Measurements from ENCODE around the gene STK17B. TPM values are rescaled to one million over a fixed set of nuclear protein-coding genes. Genes with fewer than 3 reads are reported as not detected.

Gene STK17B
- total RNA-seq, 1 donor from 2014 or later: 42.6 TPM

DNA sequence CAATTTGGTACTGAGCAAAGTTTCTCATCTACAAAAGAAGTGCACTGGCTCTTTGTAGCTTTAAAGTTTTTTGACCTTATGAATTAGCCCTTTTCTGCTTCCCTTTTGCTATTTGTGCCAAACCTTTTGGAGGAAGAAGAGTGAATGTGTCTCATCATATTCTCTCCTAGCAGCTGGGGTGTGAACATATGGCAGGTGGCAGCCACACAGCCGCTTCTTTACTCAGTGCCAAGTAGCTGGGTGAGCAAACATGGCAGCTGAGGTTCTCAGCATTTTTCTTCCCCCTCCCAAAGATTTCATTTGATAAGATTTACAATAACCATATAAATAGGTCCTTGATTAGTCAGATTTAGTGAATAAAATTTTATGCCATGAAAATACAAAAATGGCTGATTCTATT is 46.7 kb upstream of the STK17B start:
- no peak overlapping the region for H3K4me3 ChIP-seq (ENCODE audit: insufficient read depth, low read depth, low read length)
- no peaks in the 10 kb centered on the region for H3K27me3 ChIP-seq (ENCODE audit: insufficient read depth, low read length)
- DNase-seq (ENCODE audit: low read depth) (no peak), FAIRE-seq (no peak)
- no peak overlapping the region for H2AFZ ChIP-seq (ENCODE audit: low read depth, low read length)
- no peaks in the 10 kb centered on the region for H3K36me3 ChIP-seq (ENCODE audit: insufficient read depth, low read length)
- Mint-ChIP-seq H3K9me3 (ENCODE audit: unreplicated experiment) (no peaks in the 10 kb centered on the region), H3K27ac (ENCODE audit: unreplicated experiment) (no peak overlapping the region), H3K36me3 (ENCODE audit: low read depth, unreplicated experiment) (no peaks in the 10 kb centered on the region), H3K4me1 (ENCODE audit: low read depth, unreplicated experiment) (no peaks in the 10 kb centered on the region), H3K27me3 (ENCODE audit: low read depth, unreplicated experiment) (no peaks in the 10 kb centered on the region), H3K4me3 (ENCODE audit: unreplicated experiment) (no peak overlapping the region)
- no peak overlapping the region for H3K9ac ChIP-seq (ENCODE audit: low read length)
- no peaks in the 10 kb centered on the region for H3K4me1 ChIP-seq (ENCODE audit: insufficient read depth, low read length)
- TF ChIP-seq, protein P1, sequence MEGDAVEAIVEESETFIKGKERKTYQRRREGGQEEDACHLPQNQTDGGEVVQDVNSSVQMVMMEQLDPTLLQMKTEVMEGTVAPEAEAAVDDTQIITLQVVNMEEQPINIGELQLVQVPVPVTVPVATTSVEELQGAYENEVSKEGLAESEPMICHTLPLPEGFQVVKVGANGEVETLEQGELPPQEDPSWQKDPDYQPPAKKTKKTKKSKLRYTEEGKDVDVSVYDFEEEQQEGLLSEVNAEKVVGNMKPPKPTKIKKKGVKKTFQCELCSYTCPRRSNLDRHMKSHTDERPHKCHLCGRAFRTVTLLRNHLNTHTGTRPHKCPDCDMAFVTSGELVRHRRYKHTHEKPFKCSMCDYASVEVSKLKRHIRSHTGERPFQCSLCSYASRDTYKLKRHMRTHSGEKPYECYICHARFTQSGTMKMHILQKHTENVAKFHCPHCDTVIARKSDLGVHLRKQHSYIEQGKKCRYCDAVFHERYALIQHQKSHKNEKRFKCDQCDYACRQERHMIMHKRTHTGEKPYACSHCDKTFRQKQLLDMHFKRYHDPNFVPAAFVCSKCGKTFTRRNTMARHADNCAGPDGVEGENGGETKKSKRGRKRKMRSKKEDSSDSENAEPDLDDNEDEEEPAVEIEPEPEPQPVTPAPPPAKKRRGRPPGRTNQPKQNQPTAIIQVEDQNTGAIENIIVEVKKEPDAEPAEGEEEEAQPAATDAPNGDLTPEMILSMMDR (IDR thresholded peaks at IDR 0.05; ENCODE audit: insufficient read depth, low read depth, low read length): no peak
- TF ChIP-seq EZH2 (IDR thresholded peaks at IDR 0.05; ENCODE audit: insufficient read depth, low read length): no peak
- H4K20me1 ChIP-seq (ENCODE audit: insufficient read depth, low read length): no peaks in the 10 kb centered on the region
- no peak overlapping the region for H3K27ac ChIP-seq (ENCODE audit: low read depth, low read length)
- H3K9me3 ChIP-seq (ENCODE audit: insufficient read depth, low read depth, low read length): no peaks in the 10 kb centered on the region
- H3K4me2 ChIP-seq (ENCODE audit: low read length): no peak overlapping the region
- H3K79me2 ChIP-seq (ENCODE audit: insufficient read depth, low read length): no peaks in the 10 kb centered on the region

DNA sequence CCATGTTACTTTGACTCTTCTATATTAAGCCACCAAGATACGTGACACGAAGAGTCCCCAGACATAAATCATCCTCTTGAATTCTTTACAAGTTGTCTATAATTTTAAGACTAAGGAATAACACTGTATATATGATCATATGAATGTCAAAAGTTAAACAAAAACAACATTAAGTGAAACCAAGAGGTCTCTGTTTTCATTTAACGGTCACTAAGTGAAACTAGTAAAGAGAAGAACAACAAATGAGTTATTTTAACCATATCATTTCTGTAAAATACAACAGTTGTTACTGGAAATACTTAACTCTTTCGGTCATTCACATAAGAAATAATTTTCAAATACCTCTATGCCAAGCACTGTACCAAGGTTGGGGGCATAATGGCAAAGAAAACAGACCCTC is 45.7 kb upstream of the STK17B start:
- Mint-ChIP-seq H3K4me3 (ENCODE audit: unreplicated experiment) (no peak overlapping the region), H3K4me1 (ENCODE audit: low read depth, unreplicated experiment) (no peaks in the 10 kb centered on the region), H3K27me3 (ENCODE audit: low read depth, unreplicated experiment) (no peaks in the 10 kb centered on the region), H3K27ac (ENCODE audit: unreplicated experiment) (no peak overlapping the region), H3K36me3 (ENCODE audit: low read depth, unreplicated experiment) (no peaks in the 10 kb centered on the region), H3K9me3 (ENCODE audit: unreplicated experiment) (no peaks in the 10 kb centered on the region)
- Histone ChIP-seq H4K20me1 (ENCODE audit: insufficient read depth, low read length) (no peaks in the 10 kb centered on the region), H3K27ac (ENCODE audit: low read depth, low read length) (no peak overlapping the region), H3K79me2 (ENCODE audit: insufficient read depth, low read length) (no peaks in the 10 kb centered on the region), H2AFZ (ENCODE audit: low read depth, low read length) (no peak overlapping the region), H3K4me1 (ENCODE audit: insufficient read depth, low read length) (no peaks in the 10 kb centered on the region), H3K36me3 (ENCODE audit: insufficient read depth, low read length) (no peaks in the 10 kb centered on the region), H3K4me3 (ENCODE audit: insufficient read depth, low read depth, low read length) (no peak overlapping the region), H3K27me3 (ENCODE audit: insufficient read depth, low read length) (no peaks in the 10 kb centered on the region), H3K9ac (ENCODE audit: low read length) (no peak overlapping the region), H3K9me3 (ENCODE audit: insufficient read depth, low read depth, low read length) (no peaks in the 10 kb centered on the region), H3K4me2 (ENCODE audit: low read length) (no peak overlapping the region)
- no peak for FAIRE-seq
- DNase-seq (ENCODE audit: low read depth): no peak
- no peak for TF ChIP-seq EZH2 (IDR thresholded peaks at IDR 0.05; ENCODE audit: insufficient read depth, low read length)
- TF ChIP-seq, protein P1 (IDR thresholded peaks at IDR 0.05; ENCODE audit: insufficient read depth, low read depth, low read length): no peak

DNA sequence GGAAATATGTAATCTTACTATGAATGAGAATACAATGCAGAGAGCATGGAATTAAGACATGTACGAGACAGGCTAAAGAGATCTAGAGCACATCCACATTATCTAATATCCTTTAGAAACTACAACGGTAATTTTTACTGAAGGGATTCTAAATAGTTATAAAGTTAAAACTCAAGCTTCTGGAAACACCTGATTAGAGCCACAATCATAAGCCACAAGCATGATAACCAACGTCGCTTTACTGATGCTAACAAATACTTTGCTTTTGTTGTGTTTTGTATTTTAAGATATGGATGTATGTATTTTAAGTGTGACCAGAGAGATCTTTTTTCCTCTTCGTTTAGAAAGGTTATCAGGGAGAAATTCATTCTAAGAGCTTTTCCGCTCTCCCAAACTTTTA is 44.0 kb upstream of the STK17B start:
- TF ChIP-seq EZH2 (IDR thresholded peaks at IDR 0.05; ENCODE audit: insufficient read depth, low read length): no peak
- TF ChIP-seq, protein P1 (IDR thresholded peaks at IDR 0.05; ENCODE audit: insufficient read depth, low read depth, low read length): no peak
- Mint-ChIP-seq H3K4me1 (ENCODE audit: low read depth, unreplicated experiment) (peaks cover 7% of the 10 kb centered on the region), H3K36me3 (ENCODE audit: low read depth, unreplicated experiment) (no peaks in the 10 kb centered on the region), H3K27ac (ENCODE audit: unreplicated experiment) (no peak overlapping the region), H3K4me3 (ENCODE audit: unreplicated experiment) (no peak overlapping the region), H3K9me3 (ENCODE audit: unreplicated experiment) (no peaks in the 10 kb centered on the region), H3K27me3 (ENCODE audit: low read depth, unreplicated experiment) (no peaks in the 10 kb centered on the region)
- Histone ChIP-seq H3K4me3 (ENCODE audit: insufficient read depth, low read depth, low read length) (no peak overlapping the region), H2AFZ (ENCODE audit: low read depth, low read length) (no peak overlapping the region), H3K9me3 (ENCODE audit: insufficient read depth, low read depth, low read length) (no peaks in the 10 kb centered on the region), H3K36me3 (ENCODE audit: insufficient read depth, low read length) (no peaks in the 10 kb centered on the region), H3K27ac (ENCODE audit: low read depth, low read length) (no peak overlapping the region), H4K20me1 (ENCODE audit: insufficient read depth, low read length) (no peaks in the 10 kb centered on the region), H3K9ac (ENCODE audit: low read length) (no peak overlapping the region), H3K4me2 (ENCODE audit: low read length) (no peak overlapping the region), H3K79me2 (ENCODE audit: insufficient read depth, low read length) (no peaks in the 10 kb centered on the region), H3K4me1 (ENCODE audit: insufficient read depth, low read length) (peaks cover 7% of the 10 kb centered on the region), H3K27me3 (ENCODE audit: insufficient read depth, low read length) (no peaks in the 10 kb centered on the region)
- DNase-seq (ENCODE audit: low read depth) (no peak), FAIRE-seq (no peak)
